Neural cell (in vitro differentiated cells): ENCODE measurements around the gene TLR9.

Source experiments
- CTCF ChIP-seq: fragments of 450-650 bp; IDR thresholded peaks from 2 replicates; pipeline ENCODE4 v1.5.1; 2014; ENCODE audit warnings: antibody characterized with exemption, mild to moderate bottlenecking, moderate library complexity; ENCODE audit not compliant: poor library complexity, severe bottlenecking
- EP300 ChIP-seq: fragments of 450-650 bp; conservative IDR thresholded peaks from 2 replicates; pipeline ENCODE4 v1.6.1; 2014; ENCODE audit warnings: antibody characterized with exemption, mild to moderate bottlenecking, moderate library complexity; ENCODE audit not compliant: poor library complexity, severe bottlenecking
- POLR2AphosphoS5 ChIP-seq: IDR thresholded peaks from 2 replicates; pipeline ENCODE4 v1.6.1; 2012
- RAD21 ChIP-seq: fragments of 450-650 bp; conservative IDR thresholded peaks from 2 replicates; pipeline ENCODE4 v1.6.1; 2014; ENCODE audit warnings: antibody characterized with exemption, mild to moderate bottlenecking, moderate library complexity
- REST ChIP-seq: IDR thresholded peaks from 2 replicates; pipeline ENCODE4 v1.6.1; 2012; ENCODE audit warnings: borderline replicate concordance

- no peak for TF ChIP-seq CTCF
- TF ChIP-seq POLR2AphosphoS5, result no peak
- TF ChIP-seq REST, result no peak
- TF ChIP-seq RAD21, result no peak
- TF ChIP-seq EP300, result no peak
These were observed 40.8 kb downstream of the TLR9 start for GRCh38 chr3:52184690-52185089.
